Stimulated activated CD4-positive, alpha-beta T cell treated with anti-CD3 and anti-CD28 coated beads, Interleukin-1b, Interleukin-23, amount 100 ng/mL, for 24 hours (primary cell): ENCODE measurements around the gene DIAPH3.

Experiments used
- DNase-seq, 4 experiments: peaks; one replicate each; pipeline ENCODE4 v3.0.0-alpha.2; 2020; ENCODE audit warnings: low read depth in 4 of 4, low spot score in 1 of 4

The DIAPH3 gene

DNA sequence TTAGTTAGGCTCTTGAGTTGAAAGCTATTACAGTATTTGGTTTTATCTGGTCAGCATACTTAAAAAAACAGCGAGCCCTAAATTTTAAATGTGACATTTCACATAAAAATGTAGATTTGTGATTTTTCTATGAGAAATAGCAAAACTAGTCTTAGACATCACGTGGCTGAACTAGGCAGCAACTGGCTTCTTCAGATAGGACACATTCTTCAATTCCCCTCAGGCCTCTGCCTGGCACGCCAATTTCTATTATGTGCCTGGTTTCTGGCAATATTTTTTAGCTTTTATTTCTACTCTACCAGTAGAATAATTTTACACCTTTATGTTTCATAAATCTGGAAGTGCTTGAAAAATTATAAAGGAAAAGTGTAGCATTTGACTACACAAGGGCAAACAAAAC, 433.7 kb downstream of the DIAPH3 start:
- no peak for DNase-seq

DNA sequence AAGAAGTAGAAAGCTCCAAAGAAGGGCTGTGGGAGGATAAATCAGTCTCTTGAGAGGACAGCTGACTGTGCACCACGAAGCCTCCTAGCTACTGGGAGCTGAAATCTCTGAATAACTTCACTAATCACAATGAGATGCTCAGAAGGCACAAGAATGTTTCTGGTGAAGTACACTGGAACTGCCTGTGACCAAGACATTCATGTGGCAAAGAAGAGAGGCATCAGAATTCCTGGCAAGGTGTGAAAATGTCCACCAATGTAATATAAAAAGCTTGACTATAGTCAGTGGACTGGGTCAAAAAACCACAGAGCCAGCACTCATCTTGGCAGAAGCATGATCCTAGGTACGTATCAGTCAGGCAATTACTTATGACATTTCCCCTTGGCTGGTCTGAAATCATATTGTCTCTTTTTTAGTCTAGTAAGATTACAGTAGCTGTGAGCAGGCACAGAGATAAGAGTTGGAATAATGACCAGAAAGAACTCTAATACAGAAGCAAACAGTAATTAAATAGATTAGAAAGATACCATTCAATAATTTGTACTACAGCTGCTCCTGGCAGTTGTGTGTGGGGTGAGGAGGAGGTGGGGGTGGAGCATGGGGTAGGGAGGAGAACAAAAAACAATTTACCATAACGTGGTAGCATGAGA, 434.7 kb downstream of the DIAPH3 start:
- DNase-seq, result no peak

DNA sequence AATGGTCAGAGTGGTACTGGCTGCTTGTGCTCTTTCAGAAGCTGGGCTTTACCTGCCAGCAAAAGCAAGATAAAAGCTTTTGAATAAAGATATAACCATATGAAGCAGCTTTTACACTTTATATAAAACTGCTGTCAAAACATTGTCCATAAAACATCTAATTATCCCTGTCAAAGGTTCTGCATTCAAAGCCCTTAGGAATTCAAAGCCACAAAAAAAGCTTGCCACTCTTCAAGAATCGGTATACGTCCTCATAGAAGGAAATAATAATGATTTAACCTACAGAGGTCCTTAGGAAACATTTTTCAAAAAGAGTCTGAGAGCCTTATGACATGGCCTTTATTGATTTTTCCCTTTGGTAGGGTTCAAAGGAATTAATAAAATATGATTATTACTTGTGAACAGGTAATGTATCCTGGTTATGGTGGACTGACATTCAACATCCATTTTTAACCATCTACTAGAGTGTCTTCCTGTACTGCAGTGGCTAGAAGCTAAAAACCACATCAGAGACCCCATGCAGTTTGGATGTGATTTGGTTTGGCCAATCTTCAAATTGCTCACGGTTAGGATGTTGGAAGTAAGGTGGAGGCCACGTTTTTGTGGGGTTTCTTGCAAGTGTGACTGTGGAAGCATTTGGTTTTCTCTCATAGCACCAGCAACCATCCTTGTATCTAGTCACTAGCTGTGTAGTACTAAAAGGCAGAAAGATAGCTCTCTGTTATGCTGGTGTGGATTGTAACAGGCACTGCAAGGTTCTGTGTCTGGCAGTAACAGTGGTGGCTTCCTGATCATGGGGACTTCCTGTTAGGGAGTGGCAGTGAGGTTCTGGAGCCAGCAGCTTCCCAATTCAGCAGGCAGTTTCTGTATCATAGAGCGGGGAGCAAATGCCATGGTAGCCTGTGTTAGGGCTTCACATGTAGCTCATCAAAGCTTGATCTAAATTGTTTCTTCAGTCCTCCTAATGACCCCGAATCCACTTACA, 441.5 kb downstream of the DIAPH3 start:
- DNase-seq, result no peak

DNA sequence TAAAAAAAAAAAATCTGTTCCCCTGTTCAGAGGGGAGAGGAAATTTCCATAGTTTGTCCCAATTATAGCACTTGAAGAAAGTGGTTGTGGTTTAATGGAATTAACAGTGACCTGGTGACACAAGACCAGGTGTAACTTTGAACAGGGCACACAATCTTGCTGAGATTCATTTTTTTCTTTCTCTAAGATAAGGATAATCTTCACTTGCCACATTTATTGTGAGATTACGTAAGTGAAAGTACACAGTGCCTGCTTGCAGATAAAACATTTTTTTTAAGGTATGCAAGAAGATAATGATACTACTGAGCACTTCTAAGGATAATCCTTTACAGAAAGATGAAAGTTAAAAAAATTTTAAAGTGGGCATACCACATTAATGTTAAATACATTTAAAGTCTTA, 448.1 kb downstream of the DIAPH3 start:
- no peak for DNase-seq

DNA sequence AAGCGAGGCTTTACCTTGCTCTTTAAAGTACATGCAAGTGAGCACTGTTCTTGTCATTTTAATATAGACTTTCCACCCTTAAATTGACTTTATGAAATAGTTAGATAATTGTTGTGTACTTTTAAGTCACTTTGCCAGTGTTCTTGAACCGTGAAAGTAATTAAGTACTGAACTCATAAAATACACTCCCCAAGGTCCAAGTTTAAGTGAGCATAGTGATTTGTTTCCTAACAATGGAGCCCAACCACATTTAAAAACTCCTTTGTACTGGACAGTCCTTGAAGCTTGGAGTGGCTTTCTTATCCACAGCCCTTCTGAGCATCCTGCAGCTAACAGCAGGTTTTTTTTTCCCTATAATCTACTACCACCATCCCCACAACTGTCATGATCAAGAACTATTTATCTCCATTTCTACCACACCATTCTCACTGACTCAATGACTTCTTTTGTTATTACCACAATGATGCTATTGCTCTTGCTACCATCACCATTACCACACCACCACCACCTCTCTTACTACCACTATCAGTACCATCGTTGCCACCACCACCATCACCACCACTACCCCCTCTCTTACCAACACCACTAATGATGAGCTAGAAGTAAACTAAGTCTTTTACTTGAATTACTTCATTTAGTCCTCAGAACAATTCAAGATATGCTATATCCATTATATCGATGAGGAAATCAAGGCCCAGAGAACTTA, 452.6 kb downstream of the DIAPH3 start:
- DNase-seq, result no peak

DNA sequence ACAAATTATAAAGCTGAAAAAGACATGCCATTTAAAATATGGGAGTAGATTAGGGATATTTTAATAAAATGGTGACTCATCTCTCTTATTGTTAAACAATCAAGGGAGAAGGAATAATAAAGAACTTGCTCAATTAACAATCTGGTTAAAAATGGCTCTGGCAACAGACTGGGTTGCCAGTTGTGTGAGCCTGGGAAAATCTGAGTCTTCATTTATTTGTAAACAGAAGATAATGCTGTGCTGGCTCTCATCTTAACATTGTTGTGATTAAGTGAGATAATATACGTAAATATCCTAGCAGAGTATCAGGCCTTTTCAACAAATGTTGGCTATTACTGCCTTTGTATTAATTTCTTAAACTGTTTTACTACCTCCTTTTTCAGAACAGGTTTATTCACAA, 453.3 kb downstream of the DIAPH3 start:
- no peak for DNase-seq

DNA sequence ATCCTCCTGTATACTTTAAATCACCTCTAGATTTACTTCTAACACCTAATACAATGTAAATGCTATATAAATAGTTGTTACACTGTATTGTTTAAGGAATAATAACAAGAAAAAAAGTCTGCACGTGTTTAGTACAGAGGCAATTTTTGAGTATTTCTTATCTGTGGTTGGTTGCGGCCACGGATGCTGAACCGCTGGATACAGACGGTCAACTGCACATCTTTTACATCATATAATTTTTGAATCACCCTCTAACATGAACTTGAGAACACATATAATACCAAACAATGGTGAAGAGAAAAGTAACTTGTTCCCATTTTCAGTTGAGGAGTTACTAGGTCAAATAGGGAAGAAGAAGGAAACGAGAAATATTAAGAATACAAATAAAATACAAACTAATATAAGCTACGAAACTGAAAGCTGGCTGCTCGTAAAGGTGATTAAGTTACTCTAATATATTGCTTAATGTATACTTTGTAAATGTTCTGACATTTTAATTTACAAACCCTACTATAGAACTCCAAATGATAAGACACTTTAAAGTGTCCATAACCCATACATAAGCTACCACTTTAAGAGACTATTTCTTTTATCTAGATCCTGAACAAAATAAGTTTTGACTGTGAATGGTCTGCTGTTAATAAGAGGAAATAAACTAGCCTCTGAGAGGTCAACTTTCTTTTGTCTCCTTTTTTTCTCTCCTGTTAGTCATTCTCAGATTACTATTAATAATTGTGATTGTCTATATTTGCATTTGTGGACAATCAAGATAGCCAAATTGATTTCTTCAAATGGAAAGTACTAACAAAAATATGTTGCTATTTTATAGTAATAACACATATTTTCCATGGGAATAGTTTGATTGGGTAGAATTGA, 457.4 kb downstream of the DIAPH3 start:
- no peak for DNase-seq

DNA sequence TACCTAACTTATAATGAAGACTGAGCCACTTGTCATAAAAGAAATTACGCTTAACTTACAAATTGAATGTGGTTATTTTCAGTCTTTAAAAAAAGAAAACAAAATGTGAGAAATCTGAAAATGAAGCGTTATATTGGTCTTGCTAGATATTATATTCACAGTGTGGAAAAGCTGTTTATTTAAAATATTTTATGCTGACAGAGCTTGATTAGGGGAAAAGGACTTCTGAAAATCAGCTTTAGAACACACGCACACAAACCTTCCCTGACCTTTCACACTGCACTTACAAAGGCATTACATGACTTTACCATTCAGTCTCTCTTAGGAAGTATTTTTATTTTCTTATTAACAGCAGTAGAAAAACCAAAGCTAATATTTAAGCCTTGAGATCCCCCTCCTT, 461.5 kb downstream of the DIAPH3 start:
- no peak for DNase-seq

DNA sequence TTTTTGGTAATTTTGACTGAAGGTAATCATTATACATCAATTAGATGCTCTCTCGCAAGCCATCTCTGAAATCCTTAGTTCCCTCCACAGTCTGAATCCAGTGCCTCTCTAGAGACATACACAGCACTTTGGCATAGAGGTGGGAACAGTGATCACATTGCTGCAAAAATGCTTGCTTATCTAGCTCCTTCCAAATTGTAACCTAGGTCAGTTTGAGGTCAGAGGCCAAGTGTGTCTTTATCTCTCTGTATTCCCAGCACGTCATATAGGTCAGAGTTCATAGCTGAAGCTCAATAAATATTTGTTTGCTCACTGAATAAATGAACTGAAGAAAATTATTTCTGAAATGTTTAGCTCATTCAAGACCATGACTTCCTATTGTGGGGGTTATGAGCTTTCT, 462.5 kb downstream of the DIAPH3 start:
- no peak for DNase-seq

DNA sequence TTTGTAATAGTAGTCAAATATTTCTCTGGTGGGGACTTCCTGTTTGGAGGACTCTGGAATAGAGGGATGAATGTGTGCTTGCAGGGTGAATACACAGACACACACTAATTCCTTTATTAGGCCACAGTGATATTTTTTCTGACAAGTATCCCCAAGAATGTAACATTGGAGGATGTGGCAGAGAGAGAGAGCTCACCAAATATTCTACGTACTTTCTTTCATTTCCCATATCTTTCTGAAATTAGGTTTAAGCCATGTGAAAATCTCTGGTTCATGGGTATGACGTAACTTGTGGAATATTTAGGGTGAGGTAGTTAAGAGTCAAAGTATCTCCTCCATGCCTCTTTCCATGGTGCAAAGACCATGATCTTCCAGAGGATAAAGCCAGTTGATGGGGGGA, 463.4 kb downstream of the DIAPH3 start:
- no peak for DNase-seq

DNA sequence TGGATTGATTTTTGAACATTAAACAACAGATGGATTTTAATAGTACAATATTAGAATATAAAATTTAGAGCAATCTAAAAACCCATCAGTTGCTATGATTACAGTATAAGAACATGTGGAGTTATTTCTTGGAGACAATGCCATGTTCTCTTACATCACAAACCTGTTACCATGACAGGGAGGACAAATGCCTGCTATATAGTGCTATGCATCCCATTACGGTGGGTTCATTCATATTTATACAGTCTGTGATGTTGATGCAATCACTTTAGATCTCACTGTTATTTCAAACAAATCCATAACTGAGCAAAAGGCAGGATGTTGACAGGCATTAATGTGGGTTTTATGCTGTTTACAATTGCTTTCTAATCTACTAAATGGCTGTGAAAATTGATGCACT, 467.5 kb downstream of the DIAPH3 start:
- no peak for DNase-seq

DNA sequence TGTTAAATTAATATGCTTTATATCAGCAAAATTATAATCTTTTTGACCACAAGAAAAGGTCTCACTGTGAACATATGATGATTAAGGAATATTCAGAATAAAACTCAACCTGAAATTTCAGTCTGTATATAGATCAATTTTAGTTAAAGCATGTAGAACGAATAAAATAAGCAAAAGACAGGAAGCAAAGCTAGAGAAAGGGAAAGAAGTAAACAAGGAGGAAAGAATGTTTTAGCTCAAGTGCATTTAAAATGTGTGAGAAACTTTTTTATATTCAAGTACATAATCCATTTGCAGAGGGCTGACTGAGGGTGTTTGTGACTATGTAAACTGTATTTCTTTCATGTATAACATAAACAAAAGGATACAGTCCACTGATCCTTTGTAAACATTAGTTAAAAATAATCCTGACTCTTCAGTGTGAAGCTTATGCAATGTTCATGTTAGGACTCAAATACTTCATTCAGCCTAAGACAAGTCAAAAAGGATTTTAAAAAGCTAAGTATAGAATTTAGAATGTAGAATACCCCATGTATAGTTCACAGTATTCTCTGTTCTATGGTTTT, 472.1 kb downstream of the DIAPH3 start:
- DNase-seq, result no peak

DNA sequence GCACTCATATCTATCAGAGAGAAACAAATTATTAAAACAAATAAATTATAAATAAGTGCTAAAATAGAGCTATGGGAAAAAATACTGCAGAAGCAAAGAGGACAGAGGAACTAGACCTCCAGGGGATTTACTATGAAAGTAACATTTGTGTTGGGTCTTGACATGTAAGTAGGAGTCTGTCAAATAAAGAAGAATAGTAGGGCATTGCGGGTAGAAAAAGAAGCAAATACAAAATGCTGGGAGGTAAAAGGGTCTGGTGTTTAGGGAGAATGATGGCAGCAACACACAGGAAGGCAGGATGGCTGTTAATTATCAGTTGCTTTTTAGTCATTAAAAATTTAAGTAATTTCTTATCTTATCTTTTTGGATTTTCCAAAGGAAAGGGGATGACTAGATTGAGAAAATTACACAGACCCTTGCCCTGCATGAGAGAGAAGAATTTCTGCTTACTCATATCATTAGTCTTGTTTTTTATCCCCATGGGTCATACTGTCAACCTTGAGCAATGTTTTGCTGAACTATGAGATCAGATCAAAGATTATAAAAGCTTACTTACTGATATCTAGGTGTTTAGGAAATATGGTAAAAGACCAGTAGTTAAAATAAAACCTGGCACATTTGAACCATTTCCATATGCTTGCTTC, 472.7 kb downstream of the DIAPH3 start:
- no peak for DNase-seq

DNA sequence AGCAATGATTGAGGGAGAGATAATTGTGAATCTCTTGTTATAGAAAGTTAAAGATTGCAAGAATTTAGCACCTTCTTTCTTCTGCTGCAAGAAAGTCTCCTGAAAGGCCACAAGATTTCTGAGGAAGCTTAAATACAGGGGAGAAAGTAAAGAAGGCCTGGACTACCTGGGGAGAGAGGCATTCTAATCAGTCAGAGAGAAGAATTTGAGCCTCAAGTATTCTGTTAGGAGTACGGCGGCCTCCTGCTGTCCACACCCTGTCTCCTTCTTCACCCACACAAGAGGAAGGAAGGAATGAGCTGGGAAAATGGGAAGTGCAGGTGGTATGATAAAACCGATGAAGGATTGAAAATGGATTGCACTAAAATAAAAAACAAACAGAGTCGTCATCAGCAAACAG, 474.7 kb downstream of the DIAPH3 start:
- no peak for DNase-seq

DNA sequence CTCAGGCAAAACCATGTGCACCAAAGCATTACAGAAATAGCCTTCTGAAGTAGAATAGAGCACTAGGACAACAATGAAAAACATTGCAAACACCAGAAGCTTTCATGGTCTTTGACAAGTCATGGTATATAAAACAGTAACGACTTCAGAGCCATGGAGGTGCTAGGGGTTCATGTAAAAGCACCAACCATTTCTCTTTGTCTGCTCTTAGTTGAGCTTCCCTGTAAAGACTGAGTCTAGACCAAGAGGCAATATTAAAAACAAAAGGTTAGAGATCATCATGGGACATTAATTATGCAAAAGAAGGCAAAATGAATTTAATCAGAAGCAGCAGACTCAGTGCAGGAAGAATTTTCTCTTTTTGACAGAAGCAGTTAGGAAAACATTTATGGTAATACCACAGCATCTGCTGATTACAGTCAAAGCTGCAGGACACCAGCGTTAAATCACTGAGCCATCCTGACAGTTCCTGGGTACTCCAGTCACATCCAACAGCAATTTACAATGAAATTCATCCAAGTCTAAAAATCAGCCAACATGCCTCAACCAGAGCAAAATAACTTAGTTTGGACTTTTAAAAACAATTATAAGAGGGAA, 476.8 kb downstream of the DIAPH3 start:
- DNase-seq, result no peak

DNA sequence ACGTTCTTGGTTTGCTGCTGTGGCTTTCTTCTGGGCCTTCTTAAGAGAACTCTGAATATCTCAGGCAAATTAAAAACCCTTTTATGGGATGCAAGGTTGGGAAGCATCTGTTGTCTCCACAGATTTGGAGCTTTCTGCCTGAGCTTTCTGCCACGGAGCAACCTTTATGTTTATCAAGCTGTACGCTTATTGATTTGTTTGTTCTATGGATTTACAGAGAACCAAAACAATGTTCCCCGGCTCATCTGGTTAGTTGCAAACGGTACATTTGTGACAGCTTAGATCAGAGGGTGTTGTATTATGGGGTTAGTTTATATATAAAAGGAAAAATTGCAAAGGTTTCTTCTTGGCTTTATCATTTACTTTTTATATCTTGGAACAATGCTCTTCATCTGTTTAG, 479.6 kb downstream of the DIAPH3 start:
- DNase-seq, result no peak

DNA sequence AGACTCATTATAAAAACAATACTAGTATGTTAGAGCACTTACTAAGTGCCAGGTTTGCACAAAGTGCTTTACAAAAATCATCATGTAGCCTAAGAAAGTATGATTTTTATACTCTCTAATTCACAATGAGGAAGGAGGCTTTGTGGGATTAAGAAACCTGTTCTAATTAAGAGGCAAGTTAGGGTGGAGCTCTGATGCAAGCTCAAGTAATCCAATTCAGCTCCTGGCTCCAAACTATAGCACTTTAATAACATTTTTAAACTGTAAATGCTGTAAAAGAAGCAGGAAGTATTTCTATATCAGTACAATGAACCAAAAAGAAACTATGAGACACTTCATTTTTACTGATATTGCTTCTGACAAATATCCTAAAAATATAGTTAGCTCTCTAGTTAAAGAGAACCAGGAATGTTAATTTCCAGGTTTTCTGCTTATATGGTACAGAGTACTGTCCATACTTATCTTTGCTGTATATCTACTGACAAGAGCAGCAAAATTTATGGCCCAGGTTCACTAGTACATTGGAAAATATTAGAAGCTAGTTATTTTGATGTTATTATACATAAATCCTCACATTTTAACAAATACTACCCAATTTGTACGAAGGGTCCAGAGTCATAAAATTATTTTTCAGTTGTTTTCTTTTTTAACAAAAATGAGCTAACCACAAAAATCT, 482.0 kb downstream of the DIAPH3 start:
- DNase-seq, result no peak

DNA sequence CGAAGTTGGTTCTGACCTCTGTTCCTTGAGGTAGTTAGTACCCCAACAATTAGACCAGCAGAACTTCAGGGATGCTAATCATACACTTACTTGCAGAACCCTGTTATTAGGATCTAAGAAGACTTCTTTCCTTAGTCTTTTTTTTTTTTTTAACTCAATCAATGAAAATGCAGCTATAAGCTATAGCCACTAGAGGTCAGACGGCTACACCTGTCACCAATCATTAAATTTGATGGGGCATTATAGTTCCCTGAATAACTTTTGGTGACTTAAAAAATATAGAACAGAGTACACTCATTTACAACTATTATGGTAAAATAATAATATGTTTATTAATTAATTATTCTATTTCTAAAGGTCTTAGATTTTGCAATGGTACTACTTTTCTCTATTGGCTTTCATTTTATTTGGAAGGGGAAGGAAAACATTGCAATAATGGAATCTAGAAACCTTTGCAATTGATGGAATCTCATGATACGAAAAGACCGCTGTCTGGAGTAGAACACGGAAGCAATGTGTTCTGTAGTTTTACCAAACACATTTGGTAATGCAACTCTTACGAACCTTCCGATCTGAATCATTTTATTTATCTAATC, 483.2 kb downstream of the DIAPH3 start:
- no peak for DNase-seq

DNA sequence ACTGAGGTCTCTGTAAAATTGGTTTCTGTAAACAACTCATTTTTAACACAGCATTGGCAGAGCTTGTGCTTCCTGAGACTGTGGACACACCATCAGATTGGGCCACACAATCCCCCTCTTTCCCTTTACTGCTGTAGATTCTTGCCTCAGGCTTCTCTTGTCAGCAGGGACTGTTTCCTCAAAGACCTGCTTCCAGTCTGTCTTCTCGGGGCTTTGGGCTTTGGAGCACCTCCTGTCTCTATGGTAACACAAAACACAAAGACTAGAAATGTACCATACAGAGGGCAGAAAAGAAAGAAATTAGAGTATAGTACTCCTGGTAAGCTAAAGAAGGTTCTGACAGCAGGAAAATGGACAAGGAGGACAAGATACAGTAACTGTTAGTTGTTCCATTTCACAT, 484.5 kb downstream of the DIAPH3 start:
- no peak for DNase-seq
